GM12878 (cell line): ENCODE data around the gene CREB3L1. TPM values are rescaled to one million over a fixed set of nuclear protein-coding genes. Genes with fewer than 3 reads are reported as not detected.

Experiments
- ATAC-seq: fragments of 200-7000 bp; cut with Tn5 transposase; 3 replicates; pipeline ENCODE4 v1.9.1; 2020; ENCODE audit warnings: mild to moderate bottlenecking, moderate library complexity
- BruUV-seq: library from RNA; stranded (reverse); fragments of 400-500 nt; replicated peaks from 2 replicates; lab custom pipeline; 2021; lab: Mats Ljungman, UMichigan
- CTCF ChIA-PET: fragments of 300-600 bp; sonication (Branson Sonifier 250); formaldehyde crosslinking; extraction: SDS; loops from one replicate; lab custom pipeline; 2021; ENCODE audit warnings: inconsistent platforms; lab: Yijun Ruan, JAX
- POLR2A ChIA-PET: fragments of 350-600 bp; formaldehyde crosslinking; extraction: SDS; loops from one replicate; lab custom pipeline; 2021; ENCODE audit warnings: inconsistent platforms; lab: Charles Lee
- RAD21 ChIA-PET: fragments of 300-600 bp; sonication (Branson Sonifier 250); formaldehyde crosslinking; loops from one replicate; lab custom pipeline; 2023; ENCODE audit warnings: antibody characterized with exemption; ENCODE audit not compliant: unreplicated experiment; lab: Charles Lee
- SMC1A ChIA-PET: fragments of 300-600 bp; sonication (Branson Sonifier 250); formaldehyde crosslinking; loops from one replicate; lab custom pipeline; 2023; ENCODE audit not compliant: unreplicated experiment, uncharacterized antibody; lab: Charles Lee
- DNase-seq: peaks from one replicate; pipeline ENCODE4 v3.0.0-alpha.2; 2011; ENCODE audit warnings: low read depth, low spot score
- FAIRE-seq: peaks from 3 replicates; lab custom pipeline; 2011; peaks lifted over from hg19 to GRCh38; lab: Jason Lieb, UNC
- H2AFZ ChIP-seq: 2 replicates; pipeline ENCODE4 v1.6.0; 2011; ENCODE audit warnings: low read depth, low read length, control low read depth; ENCODE audit not compliant: control insufficient read depth
- H3K27ac ChIP-seq: 2 replicates; pipeline ENCODE4 v1.5.1; 2011; ENCODE audit warnings: control low read depth; ENCODE audit not compliant: control insufficient read depth, insufficient read depth
- H3K27me3 ChIP-seq, 2 experiments: replicated peaks in 1 of 2; 2 replicates each; pipeline versions ENCODE4 v1.6.0 to v1.6.1; 2011; ENCODE audit warnings: low read length in 1 of 2; ENCODE audit not compliant: control insufficient read depth in 2 of 2, insufficient read depth in 2 of 2
- H3K36me3 ChIP-seq, 2 experiments: 2 replicates each; pipeline ENCODE4 v1.5.1; 2011; ENCODE audit warnings: low read length in 1 of 2; ENCODE audit not compliant: control insufficient read depth in 2 of 2, insufficient read depth in 2 of 2
- H3K4me1 ChIP-seq: 2 replicates; pipeline ENCODE4 v1.6.1; 2011; ENCODE audit warnings: mild to moderate bottlenecking, low read length, moderate library complexity, mixed read lengths; ENCODE audit not compliant: control insufficient read depth, insufficient read depth
- H3K4me2 ChIP-seq: 2 replicates; pipeline ENCODE4 v1.6.0; 2011; ENCODE audit warnings: control low read depth; ENCODE audit not compliant: control insufficient read depth, insufficient read depth
- H3K4me3 ChIP-seq: fragments of 200-600 bp; sonication (generic); 2 replicates; pipeline ENCODE4 v1.5.1; 2016
- H3K79me2 ChIP-seq: 2 replicates; pipeline ENCODE4 v1.6.0; 2011; ENCODE audit warnings: low read length; ENCODE audit not compliant: control insufficient read depth, insufficient read depth
- H3K9ac ChIP-seq: 2 replicates; pipeline ENCODE4 v1.8.0; 2011; ENCODE audit warnings: low read length, control low read depth, mixed read lengths; ENCODE audit not compliant: control insufficient read depth, insufficient read depth
- H3K9me3 ChIP-seq: replicated peaks from 3 replicates; pipeline ENCODE4 v1.5.1; 2011; ENCODE audit warnings: mild to moderate bottlenecking, low read length; ENCODE audit not compliant: control insufficient read depth, insufficient read depth
- H4K20me1 ChIP-seq: 2 replicates; pipeline ENCODE4 v1.6.0; 2011; ENCODE audit not compliant: control insufficient read depth, insufficient read depth
- BCL3 ChIP-seq: IDR thresholded peaks from 2 replicates; pipeline ENCODE4 v1.6.1; 2011; ENCODE audit warnings: borderline replicate concordance, low read depth, mild to moderate bottlenecking, moderate library complexity, low read length; ENCODE audit not compliant: insufficient read depth, poor library complexity, severe bottlenecking
- BCLAF1 ChIP-seq: fragments of 450-650 bp; IDR thresholded peaks from 2 replicates; pipeline ENCODE4 v1.6.1; 2017; ENCODE audit warnings: antibody characterized with exemption, mild to moderate bottlenecking, moderate library complexity
- BMI1 ChIP-seq: fragments of 450-650 bp; IDR thresholded peaks from 2 replicates; pipeline ENCODE4 v1.6.1; 2016; ENCODE audit warnings: mild to moderate bottlenecking, moderate library complexity, borderline replicate concordance
- BRCA1 ChIP-seq: IDR thresholded peaks from 2 replicates; pipeline ENCODE4 v1.6.1; 2011; ENCODE audit warnings: low read depth, low read length, improper control_type of control experiment
- CREM ChIP-seq: IDR thresholded peaks from 2 replicates; pipeline ENCODE4 v1.6.1; 2014; ENCODE audit warnings: antibody characterized with exemption, low read depth
- IKZF1 ChIP-seq: fragments of 450-650 bp; conservative IDR thresholded peaks from 2 replicates; pipeline ENCODE4 v1.6.1; 2017; ENCODE audit warnings: antibody characterized with exemption, mild to moderate bottlenecking
- MEF2A ChIP-seq: IDR thresholded peaks from 2 replicates; pipeline ENCODE4 v1.6.1; 2011; ENCODE audit warnings: low read depth, mild to moderate bottlenecking, low read length, moderate library complexity; ENCODE audit not compliant: insufficient read depth
- MXI1 ChIP-seq: fragments of 150-350 bp; IDR thresholded peaks from 2 replicates; pipeline ENCODE4 v1.6.1; 2011; ENCODE audit warnings: low read depth, mild to moderate bottlenecking, inconsistent platforms, low read length, improper control_type of control experiment
- NR2F1 ChIP-seq: fragments of 450-650 bp; conservative IDR thresholded peaks from 2 replicates; pipeline ENCODE4 v1.6.1; 2017; ENCODE audit warnings: mild to moderate bottlenecking
- SREBF2 ChIP-seq: IDR thresholded peaks from 2 replicates; pipeline ENCODE4 v1.6.1; 2012; ENCODE audit warnings: mild to moderate bottlenecking, low read length
- TARDBP ChIP-seq: IDR thresholded peaks from 2 replicates; pipeline ENCODE4 v1.6.1; 2016; ENCODE audit warnings: borderline replicate concordance
- TBL1XR1 ChIP-seq: IDR thresholded peaks from 2 replicates; pipeline ENCODE4 v1.6.1; 2012; ENCODE audit warnings: low read depth, low read length, improper control_type of control experiment
- ZBED1 ChIP-seq: IDR thresholded peaks from 2 replicates; pipeline ENCODE4 v1.6.1; 2016; ENCODE audit warnings: borderline replicate concordance
- ZNF217 ChIP-seq: fragments of 450-650 bp; IDR thresholded peaks from 2 replicates; pipeline ENCODE4 v1.6.1; 2017; ENCODE audit warnings: antibody characterized with exemption, mild to moderate bottlenecking
- ZNF384 ChIP-seq: IDR thresholded peaks from 2 replicates; pipeline ENCODE4 v1.6.1; 2012; ENCODE audit warnings: low read depth, mild to moderate bottlenecking, low read length, improper control_type of control experiment, borderline replicate concordance
- WGBS: methylation state at CpG from one replicate; pipeline ENCODE4 v1.1.6; 2016; ENCODE audit warnings: low lambda C conversion rate; ENCODE audit not compliant: insufficient replicate concordance, insufficient coverage; ENCODE audit errors: missing lambda C conversion rate; 5-methylcytosine and 5-hydroxymethylcytosine counted together
- in situ Hi-C: fragments of 300-500 bp; cut with MboI; formaldehyde crosslinking; loops from 9 replicates; pipeline ENCODE4 v1.14.3; 2018; ENCODE audit warnings: mixed read lengths
- intact Hi-C: fragments of 100-400 bp; cut with micrococcal nuclease; formaldehyde crosslinking; loops from one replicate; pipeline ENCODE4 v1.14.2; 2022; ENCODE audit not compliant: unreplicated experiment
- polyA plus RNA-seq, 11 experiments: library from polyadenylated mRNA; depleted of rRNA in 4 of 11; unstranded in 6 of 11; stranded (reverse) in 5 of 11; fragments of >200 nt; fragmentation: Nextera tagmentation in 4 of 11; fragmentation: Illumina TruSeq in 1 of 11; extraction: Ambion mirVana in 4 of 11; extraction: Trizol in 1 of 11; gene quantifications; 1 replicate in 1 of 11; 2 replicates in 10 of 11; pipeline versions ENCODE4 v1.2.1 to v1.2.3, GENCODE V29; 2011 to 2016; ENCODE audit warnings: inconsistent platforms in 2 of 11, missing spikeins in 2 of 11, low read depth in 1 of 11
- total RNA-seq, 4 experiments: library from RNA; depleted of rRNA in 3 of 4; stranded (reverse); fragments of >200 nt in 3 of 4; fragmentation: Illumina TruSeq in 1 of 4; extraction: Trizol in 1 of 4; gene quantifications; 2 replicates each; pipeline versions ENCODE4 v1.2.1 to v1.2.3, GENCODE V29; 2013 to 2021
- TF ChIP-seq, protein P1 (sequence below): fragments of 450-650 bp; formaldehyde crosslinking; IDR thresholded peaks from 2 replicates; pipeline ENCODE4 v1.4.0; 2020; ENCODE audit warnings: mild to moderate bottlenecking, moderate library complexity

The CREB3L1 gene
- total and polyA plus RNA-seq, 10 of the 15 experiments (the other 5 are each of a cell fraction or from before 2014, with no cell fraction given), result 0.03 to 1.4 (median 0.22) TPM

DNA sequence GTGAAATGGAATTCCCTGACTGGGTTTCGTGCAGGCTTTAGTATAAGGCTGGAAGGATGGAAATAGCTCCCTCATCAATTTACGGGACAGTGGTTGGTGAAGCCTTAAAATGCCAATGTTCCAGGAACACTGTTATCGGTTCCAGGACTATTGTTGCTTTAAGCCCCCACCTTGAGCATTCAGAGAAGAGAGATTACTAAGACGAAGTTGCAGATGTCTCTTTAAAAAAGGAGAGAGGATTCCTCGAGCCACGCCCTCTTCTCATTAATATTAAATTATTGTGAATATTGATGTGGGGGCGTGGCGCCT is 195 bp upstream of the CREB3L1 start:
- DNase-seq (no peak), FAIRE-seq (no peak), ATAC-seq (no peak; the same call in 2 of the 3 replicates)
- ChIA-PET SMC1A (interaction anchor here (0.9 to 2.0 kb wide), 7 partner anchors 9 to 37 kb away, joined by 3 to 5 read pairs (median 5); no protein-coding TSS in a partner anchor), RAD21 (interaction anchor here (0.9 to 3.3 kb wide), 7 partner anchors 10 to 36 kb away, joined by 3 to 16 read pairs (median 4); no protein-coding TSS in a partner anchor), POLR2A (interaction anchor here (1.0 to 1.7 kb wide), 2 partner anchors 9 to 33 kb away, joined by 3 to 7 read pairs; no protein-coding TSS in a partner anchor), CTCF (interaction anchor here (1.1 to 5.8 kb wide), 9 partner anchors 9 to 91 kb away, joined by 3 to 68 read pairs (median 6); no protein-coding TSS in a partner anchor)
- Histone ChIP-seq H4K20me1 (no peaks in the 10 kb centered on the region), H3K27me3 (0 out of 4 replicates have a peak, but pooled peaks cover 2 to 7% of the 10 kb centered on the region in 2 experiments), H3K27ac (no peak overlapping the region), H2AFZ (no peak overlapping the region), H3K9ac (no peak overlapping the region), H3K4me2 (peak overlapping the region; percentile 68; the same call in 1 of the 2 replicates), H3K4me1 (peaks cover 7% of the 10 kb centered on the region; the same call in 1 of the 2 replicates), H3K4me3 (peak overlapping the region; percentile 70; the same call in 1 of the 2 replicates), H3K9me3 (no peaks in the 10 kb centered on the region), H3K36me3 (no peaks in the 10 kb centered on the region), H3K79me2 (peaks cover 24% of the 10 kb centered on the region)
- intact Hi-C loops (no loop called here), in situ Hi-C loops (no loop called here)
- BruUV-seq, result no TSS peak
- 4% methylated on average over 8 of the region's 8 CpGs for WGBS
- TF ChIP-seq BCL3 (no peak), IKZF1 (no peak), MXI1 (no peak), NR2F1 (no peak), BRCA1 (no peak), CREM (no peak), ZBED1 (no peak), TARDBP (no peak), TBL1XR1 (no peak), BCLAF1 (no peak), ZNF384 (no peak), ZNF217 (no peak), MEF2A (no peak), SREBF2 (no peak), BMI1 (no peak)
- TF ChIP-seq, protein P1, sequence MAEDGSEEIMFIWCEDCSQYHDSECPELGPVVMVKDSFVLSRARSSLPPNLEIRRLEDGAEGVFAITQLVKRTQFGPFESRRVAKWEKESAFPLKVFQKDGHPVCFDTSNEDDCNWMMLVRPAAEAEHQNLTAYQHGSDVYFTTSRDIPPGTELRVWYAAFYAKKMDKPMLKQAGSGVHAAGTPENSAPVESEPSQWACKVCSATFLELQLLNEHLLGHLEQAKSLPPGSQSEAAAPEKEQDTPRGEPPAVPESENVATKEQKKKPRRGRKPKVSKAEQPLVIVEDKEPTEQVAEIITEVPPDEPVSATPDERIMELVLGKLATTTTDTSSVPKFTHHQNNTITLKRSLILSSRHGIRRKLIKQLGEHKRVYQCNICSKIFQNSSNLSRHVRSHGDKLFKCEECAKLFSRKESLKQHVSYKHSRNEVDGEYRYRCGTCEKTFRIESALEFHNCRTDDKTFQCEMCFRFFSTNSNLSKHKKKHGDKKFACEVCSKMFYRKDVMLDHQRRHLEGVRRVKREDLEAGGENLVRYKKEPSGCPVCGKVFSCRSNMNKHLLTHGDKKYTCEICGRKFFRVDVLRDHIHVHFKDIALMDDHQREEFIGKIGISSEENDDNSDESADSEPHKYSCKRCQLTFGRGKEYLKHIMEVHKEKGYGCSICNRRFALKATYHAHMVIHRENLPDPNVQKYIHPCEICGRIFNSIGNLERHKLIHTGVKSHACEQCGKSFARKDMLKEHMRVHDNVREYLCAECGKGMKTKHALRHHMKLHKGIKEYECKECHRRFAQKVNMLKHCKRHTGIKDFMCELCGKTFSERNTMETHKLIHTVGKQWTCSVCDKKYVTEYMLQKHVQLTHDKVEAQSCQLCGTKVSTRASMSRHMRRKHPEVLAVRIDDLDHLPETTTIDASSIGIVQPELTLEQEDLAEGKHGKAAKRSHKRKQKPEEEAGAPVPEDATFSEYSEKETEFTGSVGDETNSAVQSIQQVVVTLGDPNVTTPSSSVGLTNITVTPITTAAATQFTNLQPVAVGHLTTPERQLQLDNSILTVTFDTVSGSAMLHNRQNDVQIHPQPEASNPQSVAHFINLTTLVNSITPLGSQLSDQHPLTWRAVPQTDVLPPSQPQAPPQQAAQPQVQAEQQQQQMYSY (CRISPR knock-in tag), result no peak
